Liver (tissue), 9 donors: ENCODE measurements around the gene STK24. TPM values are rescaled to one million over a fixed set of nuclear protein-coding genes. Genes with fewer than 3 reads are reported as not detected.

Experiments
- DNase-seq: peaks from one replicate; pipeline ENCODE4 v3.0.0-alpha.2; 2017; ENCODE audit warnings: low spot score
- H3K27ac ChIP-seq, 2 donors: one replicate each; pipeline ENCODE4 v1.7.0; 2013; ENCODE audit warnings: inconsistent platforms in 2 of 2, low read length in 2 of 2, control low read depth in 1 of 2, low read depth in 1 of 2, mild to moderate bottlenecking in 1 of 2
- H3K27me3 ChIP-seq, 4 donors: one replicate each; pipeline versions ENCODE4 v1.6.1 to v1.7.0; 2013; ENCODE audit warnings: low read length in 3 of 4, inconsistent platforms in 1 of 4, mild to moderate bottlenecking in 1 of 4, moderate library complexity in 1 of 4; ENCODE audit not compliant: control insufficient read depth in 4 of 4, insufficient read depth in 4 of 4
- H3K36me3 ChIP-seq, 4 donors: one replicate each; pipeline versions ENCODE4 v1.6.1 to v1.7.0; 2013; ENCODE audit warnings: low read length in 3 of 4, mild to moderate bottlenecking in 3 of 4, low read depth in 1 of 4, moderate library complexity in 1 of 4; ENCODE audit not compliant: control insufficient read depth in 4 of 4, insufficient read depth in 3 of 4
- H3K4me1 ChIP-seq, 4 donors: one replicate each; pipeline versions ENCODE4 v1.6.1 to v1.7.0; 2013; ENCODE audit warnings: low read length in 3 of 4, mild to moderate bottlenecking in 3 of 4, moderate library complexity in 1 of 4; ENCODE audit not compliant: control insufficient read depth in 4 of 4, insufficient read depth in 4 of 4
- H3K4me3 ChIP-seq, 3 donors: one replicate each; pipeline versions ENCODE4 v1.6.1 to v1.7.0; 2013; ENCODE audit warnings: low read length in 3 of 3, control low read depth in 1 of 3, low read depth in 1 of 3, mild to moderate bottlenecking in 1 of 3
- H3K9ac ChIP-seq, 2 donors: one replicate each; pipeline ENCODE4 v1.7.0; 2013; ENCODE audit warnings: low read length in 2 of 2, mild to moderate bottlenecking in 2 of 2, moderate library complexity in 2 of 2, control low read depth in 1 of 2, low read depth in 1 of 2
- H3K9me3 ChIP-seq, 4 donors: one replicate each; pipeline versions ENCODE4 v1.6.1 to v1.7.0; 2013; ENCODE audit warnings: low read length in 3 of 4; ENCODE audit not compliant: control insufficient read depth in 4 of 4
- CTCF ChIP-seq: fragments of 150-350 bp; IDR thresholded peaks from 2 replicates; pipeline ENCODE4 v1.5.1; 2017; ENCODE audit warnings: improper control_type of control experiment, low read depth, low read length; ENCODE audit not compliant: missing input control
- EGR1 ChIP-seq, 2 donors: IDR thresholded peaks; 2 replicates each; pipeline ENCODE4 v1.6.1; 2016 to 2018; ENCODE audit warnings: antibody characterized with exemption in 2 of 2, low read depth in 2 of 2
- FOXA1 ChIP-seq: IDR thresholded peaks from 2 replicates; pipeline ENCODE4 v1.6.1; 2016; ENCODE audit warnings: antibody characterized with exemption
- HNF4A ChIP-seq, 2 donors: conservative IDR thresholded peaks; 2 replicates each; pipeline ENCODE4 v1.6.1; 2016; ENCODE audit warnings: antibody characterized with exemption in 2 of 2, mild to moderate bottlenecking in 2 of 2
- HNF4G ChIP-seq: IDR thresholded peaks from 2 replicates; pipeline ENCODE4 v1.6.1; 2016; ENCODE audit warnings: antibody characterized with exemption
- JUND ChIP-seq, 2 donors: IDR thresholded peaks; 2 replicates each; pipeline ENCODE4 v1.6.1; 2016; ENCODE audit warnings: antibody characterized with exemption in 2 of 2
- MAX ChIP-seq: IDR thresholded peaks from 2 replicates; pipeline ENCODE4 v1.6.1; 2016; ENCODE audit warnings: antibody characterized with exemption
- NR2F2 ChIP-seq: IDR thresholded peaks from 2 replicates; pipeline ENCODE4 v1.6.1; 2016; ENCODE audit warnings: antibody characterized with exemption
- RAD21 ChIP-seq, 2 donors: IDR thresholded peaks; 2 replicates each; pipeline ENCODE4 v1.6.1; 2016; ENCODE audit warnings: antibody characterized with exemption in 2 of 2, mild to moderate bottlenecking in 2 of 2
- REST ChIP-seq: IDR thresholded peaks from 2 replicates; pipeline ENCODE4 v1.6.1; 2016; ENCODE audit warnings: antibody characterized with exemption, mild to moderate bottlenecking
- RXRA ChIP-seq, 2 donors: IDR thresholded peaks; 2 replicates each; pipeline ENCODE4 v1.6.1; 2017 to 2018; ENCODE audit warnings: antibody characterized with exemption in 2 of 2, mild to moderate bottlenecking in 1 of 2
- SP1 ChIP-seq: IDR thresholded peaks from 2 replicates; pipeline ENCODE4 v1.6.1; 2018; ENCODE audit warnings: antibody characterized with exemption, mild to moderate bottlenecking
- YY1 ChIP-seq: IDR thresholded peaks from 2 replicates; pipeline ENCODE4 v1.6.1; 2016; ENCODE audit warnings: antibody characterized with exemption, mild to moderate bottlenecking
- ZBTB33 ChIP-seq: IDR thresholded peaks from 2 replicates; pipeline ENCODE4 v1.6.1; 2016; ENCODE audit warnings: antibody characterized with exemption
- WGBS: extraction: QIAGEN DNeasy Blood & Tissue Kit; methylation state at CpG from one replicate; pipeline ENCODE4 v1.1.7; 2013; 5-methylcytosine and 5-hydroxymethylcytosine counted together
- polyA plus RNA-seq, 2 donors: library from polyadenylated mRNA; stranded (reverse) in 1 of 2; unstranded in 1 of 2; fragments of 200-250 nt in 1 of 2; fragments of >200 nt in 1 of 2; fragmentation: Nextera tagmentation in 1 of 2; extraction: Ambion mirVana in 1 of 2; gene quantifications; one replicate each; pipeline versions ENCODE4 v1.2.1 to v1.2.3, GENCODE V29; 2013 to 2015
- total RNA-seq, 2 donors: library from RNA; depleted of rRNA; stranded (reverse); fragments of >200 nt; gene quantifications; one replicate each; pipeline ENCODE4 v1.2.3, GENCODE V29; 2014
- donor health status: healthy.
- donor health status: healthy.
- donor health status: healthy.
- donor health status: healthy.
- donor health status: healthy.

STK24 gene
- total and polyA plus RNA-seq, 4 donors, result 6.4 to 43.3 (median 14.9) TPM

GRCh38 chr13:98429977-98430736 is 146.8 kb downstream of the STK24 start:
- WGBS, result 84% methylated on average over 11 of the region's 11 CpGs
- H3K4me1 ChIP-seq, result peaks cover 0 to 7% (median 2%) of the 10 kb centered on the region in 4 donors
- no peaks in the 10 kb centered on the region for H3K27me3 ChIP-seq
- TF ChIP-seq SP1 (no peak), MAX (no peak), REST (no peak), YY1 (no peak), HNF4G (no peak), CTCF (no peak), EGR1 (IDR thresholded peaks at IDR 0.05; ENCODE audit: low read depth in 2 of 2) (no peak), RXRA (IDR thresholded peaks at IDR 0.05) (no peak), FOXA1 (no peak), JUND (IDR thresholded peaks at IDR 0.05) (no peak), ZBTB33 (no peak), NR2F2 (no peak), HNF4A (conservative IDR thresholded peaks at IDR 0.05) (no peak)
- H3K27ac ChIP-seq, result no peak overlapping the region
- H3K9ac ChIP-seq, result no peak overlapping the region
- no peak for DNase-seq
- peaks cover 0 to 39% (median 17%) of the 10 kb centered on the region in 4 donors for H3K36me3 ChIP-seq
- no peak overlapping the region for H3K4me3 ChIP-seq
- no peaks in the 10 kb centered on the region for H3K9me3 ChIP-seq

- H3K9ac ChIP-seq, result no peak overlapping the region
- H3K36me3 ChIP-seq, result peaks cover 0 to 40% (median 19%) of the 10 kb centered on the region in 4 donors
- H3K9me3 ChIP-seq, result no peaks in the 10 kb centered on the region
- H3K27ac ChIP-seq, result no peak overlapping the region
- H3K27me3 ChIP-seq, result no peaks in the 10 kb centered on the region
- H3K4me3 ChIP-seq, result no peak overlapping the region
- TF ChIP-seq RAD21 (IDR thresholded peaks at IDR 0.05), result no peak
- no peak for TF ChIP-seq RXRA (IDR thresholded peaks at IDR 0.05)
- no peak for TF ChIP-seq FOXA1
- TF ChIP-seq CTCF, result no peak
- TF ChIP-seq JUND (IDR thresholded peaks at IDR 0.05), result no peak
- DNase-seq, result no peak
- 92% methylated on average over 7 of the region's 7 CpGs for WGBS
- H3K4me1 ChIP-seq, result peaks cover 0 to 7% (median 2%) of the 10 kb centered on the region in 4 donors
Observed at GRCh38 chr13:98429531-98429930, 147.4 kb downstream of the STK24 start.
